Omental fat pad (tissue), 4 donors: Measurements from ENCODE around the gene SLCO3A1. TPM values are rescaled to one million over a fixed set of nuclear protein-coding genes. Genes with fewer than 3 reads are reported as not detected.

Source experiments
- ATAC-seq: fragments of 150-250 bp; one replicate; pipeline ENCODE4 v1.9.1; 2016; ENCODE audit warnings: mild to moderate bottlenecking, moderate library complexity; ENCODE audit not compliant: low FRiP score
- DNase-seq: peaks from one replicate; pipeline ENCODE4 v3.0.0-alpha.2; 2019; ENCODE audit warnings: low spot score
- total RNA-seq, 4 donors: library from RNA; depleted of rRNA; stranded (reverse); fragments of >200 nt; gene quantifications; one replicate each; pipeline ENCODE4 v1.1.0, GENCODE V29; 2016
- TF ChIP-seq, protein P1 (sequence below), 3 donors: fragments of 450-650 bp; IDR thresholded peaks; one replicate each; pipeline ENCODE4 v1.5.1; 2016 to 2017; ENCODE audit warnings: antibody characterized with exemption in 3 of 3, mild to moderate bottlenecking in 3 of 3, moderate library complexity in 2 of 3

Gene SLCO3A1
- total RNA-seq, 4 donors from 2014 or later: 12.3 to 21.8 (median 14.8) TPM

DNA sequence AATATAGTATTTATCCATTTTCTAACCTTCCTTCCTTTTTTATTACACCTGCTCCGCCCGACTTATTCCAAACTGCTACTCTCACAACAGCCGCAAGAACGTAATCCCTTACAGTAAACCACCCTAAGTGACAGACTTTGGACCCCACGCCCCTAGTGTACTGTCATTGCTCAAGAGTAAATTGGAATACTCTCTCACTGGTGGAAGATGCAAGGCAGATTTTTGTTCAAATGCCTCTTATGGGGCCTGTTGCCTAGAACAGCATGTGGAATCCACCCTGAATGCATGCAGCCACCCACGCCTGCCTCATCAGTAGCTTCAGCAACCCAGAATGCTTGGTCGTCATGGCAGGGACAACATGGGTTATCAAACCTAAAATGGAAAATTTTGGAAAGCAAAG is 313.9 kb downstream of the SLCO3A1 start:
- no peak for DNase-seq
- TF ChIP-seq, protein P1, sequence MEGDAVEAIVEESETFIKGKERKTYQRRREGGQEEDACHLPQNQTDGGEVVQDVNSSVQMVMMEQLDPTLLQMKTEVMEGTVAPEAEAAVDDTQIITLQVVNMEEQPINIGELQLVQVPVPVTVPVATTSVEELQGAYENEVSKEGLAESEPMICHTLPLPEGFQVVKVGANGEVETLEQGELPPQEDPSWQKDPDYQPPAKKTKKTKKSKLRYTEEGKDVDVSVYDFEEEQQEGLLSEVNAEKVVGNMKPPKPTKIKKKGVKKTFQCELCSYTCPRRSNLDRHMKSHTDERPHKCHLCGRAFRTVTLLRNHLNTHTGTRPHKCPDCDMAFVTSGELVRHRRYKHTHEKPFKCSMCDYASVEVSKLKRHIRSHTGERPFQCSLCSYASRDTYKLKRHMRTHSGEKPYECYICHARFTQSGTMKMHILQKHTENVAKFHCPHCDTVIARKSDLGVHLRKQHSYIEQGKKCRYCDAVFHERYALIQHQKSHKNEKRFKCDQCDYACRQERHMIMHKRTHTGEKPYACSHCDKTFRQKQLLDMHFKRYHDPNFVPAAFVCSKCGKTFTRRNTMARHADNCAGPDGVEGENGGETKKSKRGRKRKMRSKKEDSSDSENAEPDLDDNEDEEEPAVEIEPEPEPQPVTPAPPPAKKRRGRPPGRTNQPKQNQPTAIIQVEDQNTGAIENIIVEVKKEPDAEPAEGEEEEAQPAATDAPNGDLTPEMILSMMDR (IDR thresholded peaks at IDR 0.05): no peak
- no peak for ATAC-seq

DNA sequence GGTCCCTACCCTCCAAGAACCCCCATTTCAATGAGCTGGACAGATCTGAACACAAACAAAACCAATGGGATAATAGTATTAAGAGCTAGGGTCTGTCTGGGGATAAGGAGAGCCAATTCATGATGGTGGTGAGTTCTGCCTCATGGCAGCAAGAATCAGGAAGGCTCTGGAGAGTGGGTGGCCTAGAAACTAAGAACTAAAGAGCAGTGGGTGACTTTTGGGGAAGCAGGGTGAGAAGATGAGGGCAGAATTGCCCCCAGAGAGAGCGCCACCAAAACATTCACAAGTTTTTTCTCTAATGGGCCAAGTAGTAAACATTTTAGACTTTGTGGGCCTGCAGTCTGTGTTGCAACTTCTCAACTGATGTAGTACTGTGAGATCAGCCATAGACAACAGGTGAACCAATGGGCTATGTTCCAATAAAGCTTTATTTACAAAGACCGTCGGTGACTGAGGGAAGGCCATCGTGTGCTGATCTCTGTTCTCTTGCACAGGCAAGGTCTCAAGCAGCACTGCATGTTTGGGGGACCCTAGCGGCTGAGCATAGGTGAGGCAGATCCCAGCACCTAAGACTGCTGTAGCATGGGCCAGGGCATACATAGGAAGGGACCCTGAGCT is 314.7 kb downstream of the SLCO3A1 start:
- DNase-seq: no peak
- ATAC-seq: no peak

DNA sequence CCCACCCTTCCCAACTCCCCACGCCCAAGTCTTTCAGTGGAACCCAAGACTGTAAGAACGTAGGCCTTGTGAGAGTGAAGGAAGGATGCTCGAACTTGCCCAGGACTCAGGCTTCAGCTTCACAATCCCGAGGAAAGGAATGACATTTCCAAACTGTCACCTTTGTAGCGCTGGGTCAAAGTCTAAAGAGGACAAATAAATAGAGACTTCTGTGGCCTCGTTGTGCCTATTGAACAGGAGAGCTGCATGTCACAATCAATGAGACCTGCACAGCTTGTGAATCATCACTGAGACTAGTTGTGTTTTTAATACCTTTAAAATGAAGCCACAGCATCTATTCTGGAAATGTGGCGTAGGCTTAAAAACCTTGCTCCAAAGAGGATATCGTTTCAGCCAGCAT is 317.4 kb downstream of the SLCO3A1 start:
- ATAC-seq: no peak

More for the DNA sequence above, 314.7 kb downstream of the SLCO3A1 start:
- TF ChIP-seq, protein P1 (IDR thresholded peaks at IDR 0.05): no peak

DNA sequence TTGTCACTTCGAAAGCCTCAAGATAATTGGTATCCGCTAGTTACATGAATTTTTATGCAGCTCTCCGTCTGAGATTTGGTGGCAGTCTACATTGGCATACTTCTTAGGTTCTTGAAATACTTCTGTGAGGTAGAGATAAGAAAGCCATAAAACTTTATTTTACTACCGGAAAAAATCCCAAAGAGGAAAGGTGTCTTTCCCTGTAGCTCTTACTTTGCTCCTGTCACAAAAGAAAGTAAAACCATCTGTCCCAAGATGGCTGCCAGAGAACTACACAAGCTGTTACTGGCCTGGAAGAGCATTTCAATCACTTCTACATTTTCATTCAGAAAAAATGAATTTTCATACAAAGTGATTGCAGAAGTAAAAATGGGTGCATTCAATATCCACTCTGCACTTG is 325.4 kb downstream of the SLCO3A1 start:
- TF ChIP-seq, protein P1 (IDR thresholded peaks at IDR 0.05): no peak
- DNase-seq (no peak), ATAC-seq (no peak)

More for the DNA sequence above, 317.4 kb downstream of the SLCO3A1 start:
- DNase-seq: no peak
- TF ChIP-seq, protein P1 (IDR thresholded peaks at IDR 0.05): no peak

DNA sequence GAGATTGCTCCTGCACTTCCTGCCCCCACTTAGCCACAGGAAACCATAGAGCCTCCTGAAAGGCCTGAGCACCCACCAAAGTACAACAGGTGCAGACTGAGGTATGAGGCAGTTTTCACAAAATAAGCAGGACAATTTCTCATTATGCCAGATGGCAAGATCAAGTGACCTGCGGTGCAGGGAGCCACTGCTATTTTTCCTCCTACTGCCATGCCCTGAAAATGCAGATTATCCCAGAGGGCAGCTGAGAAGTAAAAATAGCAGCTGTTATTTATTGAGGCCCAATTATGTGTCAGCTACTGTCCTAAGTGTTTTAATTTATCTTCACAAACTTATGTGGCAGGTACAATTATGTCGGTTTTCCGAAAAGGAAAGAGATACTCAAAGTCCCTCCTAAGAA is 330.6 kb downstream of the SLCO3A1 start:
- no peak for ATAC-seq
- TF ChIP-seq, protein P1 (IDR thresholded peaks at IDR 0.05): no peak
- DNase-seq: no peak

DNA sequence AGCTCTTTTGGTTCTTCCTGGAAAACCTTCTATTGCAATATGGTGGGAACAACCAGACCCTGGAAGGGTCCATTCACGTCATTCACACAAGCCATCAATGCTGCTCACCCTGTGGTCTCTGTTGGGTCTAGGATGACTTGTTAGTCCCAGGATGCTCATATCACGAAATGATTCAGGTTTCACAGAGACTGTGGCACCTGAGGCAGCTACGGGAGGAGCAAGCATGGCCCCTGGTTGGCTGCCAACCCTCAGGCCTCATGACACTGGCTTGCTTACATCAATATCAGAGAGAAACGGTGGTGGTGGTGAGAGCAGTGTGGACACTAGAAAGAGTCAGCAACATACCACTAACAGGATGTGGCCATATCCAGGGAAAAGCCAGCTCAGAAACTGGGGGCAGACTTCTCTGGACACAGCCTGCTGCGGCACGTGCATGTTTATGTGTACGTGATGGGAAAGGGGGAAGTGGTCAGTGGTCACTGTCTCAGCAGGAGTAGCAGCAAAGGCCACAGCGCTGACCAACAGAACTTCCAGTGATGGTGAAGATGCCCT is 331.2 kb downstream of the SLCO3A1 start:
- DNase-seq (no peak), ATAC-seq (no peak)
- TF ChIP-seq, protein P1 (IDR thresholded peaks at IDR 0.05): no peak

DNA sequence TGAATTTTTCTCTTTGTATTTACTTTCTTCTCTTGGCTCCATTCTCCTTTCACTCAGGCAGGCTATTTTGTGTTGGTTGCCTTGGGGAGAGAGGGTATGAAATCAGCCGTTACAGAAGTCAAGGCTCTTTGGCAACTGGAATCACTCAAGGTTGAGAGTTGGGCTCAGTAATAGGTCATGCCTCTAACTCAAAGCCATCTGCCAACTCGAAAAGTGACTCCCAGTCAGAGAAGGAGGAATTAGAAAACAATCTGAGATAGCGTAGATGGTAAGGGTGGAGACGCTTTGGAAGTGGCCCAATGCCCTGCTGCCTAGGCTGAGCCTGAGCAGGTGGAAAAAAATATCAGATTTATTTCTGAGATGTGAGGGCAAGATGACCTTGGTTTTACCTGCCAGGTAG is 334.5 kb downstream of the SLCO3A1 start:
- ATAC-seq (no peak), DNase-seq (no peak)
- TF ChIP-seq, protein P1 (IDR thresholded peaks at IDR 0.05): no peak
